Tibial nerve (tissue), 4 donors: ENCODE results near the gene SLC6A17. TPM values are rescaled to one million over a fixed set of nuclear protein-coding genes. Genes with fewer than 3 reads are reported as not detected.

ENCODE experiments used
- DNase-seq, 2 donors: peaks; one replicate each; pipeline ENCODE4 v3.0.0-alpha.2; 2019; ENCODE audit warnings: low spot score in 2 of 2
- H3K27ac ChIP-seq, 4 donors: fragments of 200-600 bp; sonication (generic) in 3 of 4; one replicate each; pipeline ENCODE4 v1.5.1; 2017 to 2019; ENCODE audit warnings: mild to moderate bottlenecking in 1 of 4
- H3K27me3 ChIP-seq, 2 donors: fragments of 200-600 bp; sonication (generic) in 1 of 2; one replicate each; pipeline versions ENCODE4 v1.5.1 to v1.6.0; 2017 to 2019
- H3K36me3 ChIP-seq, 3 donors: fragments of 200-600 bp; sonication (generic); one replicate each; pipeline ENCODE4 v1.5.1; 2018 to 2019
- H3K4me1 ChIP-seq, 4 donors: fragments of 200-600 bp; sonication (generic) in 3 of 4; one replicate each; pipeline ENCODE4 v1.5.1; 2017 to 2019
- H3K4me3 ChIP-seq, 4 donors: fragments of 200-600 bp; sonication (generic) in 3 of 4; one replicate each; pipeline ENCODE4 v1.5.1; 2017 to 2019; ENCODE audit warnings: mild to moderate bottlenecking in 1 of 4, moderate library complexity in 1 of 4
- H3K9me3 ChIP-seq, 4 donors: fragments of 200-600 bp; sonication (generic) in 3 of 4; one replicate each; pipeline ENCODE4 v1.5.1; 2017 to 2019
- EP300 ChIP-seq, 2 donors: sonication (generic); formaldehyde crosslinking; IDR thresholded peaks; one replicate each; pipeline ENCODE4 v1.6.1; 2017; ENCODE audit warnings: antibody characterized with exemption in 2 of 2, mild to moderate bottlenecking in 1 of 2
- POLR2A ChIP-seq, 2 donors: fragments of 450-650 bp; IDR thresholded peaks; one replicate each; pipeline ENCODE4 v1.6.1; 2017; ENCODE audit warnings: antibody characterized with exemption in 2 of 2, mild to moderate bottlenecking in 2 of 2, moderate library complexity in 2 of 2
- WGBS, 2 donors: methylation state at CpG; one replicate each; pipeline ENCODE4 v1.1.5; 2018; 5-methylcytosine and 5-hydroxymethylcytosine counted together
- total RNA-seq, 4 donors: library from RNA; depleted of rRNA; stranded (reverse); fragments of >200 nt; gene quantifications; one replicate each; pipeline ENCODE4 v1.1.0, GENCODE V29; 2016
- TF ChIP-seq, protein P1 (sequence below), 5 experiments: fragments of 200-600 bp in 3 of 5; fragments of 450-650 bp in 2 of 5; sonication (generic) in 3 of 5; IDR thresholded peaks; one replicate each; pipeline ENCODE4 v1.5.1; 2016 to 2019; ENCODE audit warnings: antibody characterized with exemption in 5 of 5, mild to moderate bottlenecking in 3 of 5, moderate library complexity in 2 of 5

The SLC6A17 gene
- total RNA-seq, 4 donors from 2014 or later = under 0.01 to 0.22 TPM; not detected in 2

DNA sequence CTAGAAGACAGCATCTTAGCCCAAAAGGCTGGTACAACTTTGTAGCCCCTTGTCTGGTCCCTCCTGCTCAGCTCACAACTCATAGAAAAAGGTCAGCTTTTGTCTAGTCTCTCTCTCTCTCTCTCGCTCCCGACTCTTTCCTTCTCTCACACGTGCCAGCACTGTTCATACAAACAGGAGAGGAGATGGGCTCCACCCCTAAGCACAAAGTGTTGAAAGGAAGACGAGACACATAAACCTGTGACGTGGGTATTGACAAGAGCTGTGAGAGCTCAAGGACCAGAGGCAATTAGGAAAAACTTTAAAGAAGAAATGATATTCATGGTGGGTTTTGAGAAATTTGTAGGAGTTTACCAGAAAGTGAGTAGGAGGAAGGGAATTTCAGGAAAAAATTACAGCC lies 36.3 kb downstream of the SLC6A17 start:
- TF ChIP-seq POLR2A (IDR thresholded peaks at IDR 0.05) = no peak
- TF ChIP-seq, protein P1, sequence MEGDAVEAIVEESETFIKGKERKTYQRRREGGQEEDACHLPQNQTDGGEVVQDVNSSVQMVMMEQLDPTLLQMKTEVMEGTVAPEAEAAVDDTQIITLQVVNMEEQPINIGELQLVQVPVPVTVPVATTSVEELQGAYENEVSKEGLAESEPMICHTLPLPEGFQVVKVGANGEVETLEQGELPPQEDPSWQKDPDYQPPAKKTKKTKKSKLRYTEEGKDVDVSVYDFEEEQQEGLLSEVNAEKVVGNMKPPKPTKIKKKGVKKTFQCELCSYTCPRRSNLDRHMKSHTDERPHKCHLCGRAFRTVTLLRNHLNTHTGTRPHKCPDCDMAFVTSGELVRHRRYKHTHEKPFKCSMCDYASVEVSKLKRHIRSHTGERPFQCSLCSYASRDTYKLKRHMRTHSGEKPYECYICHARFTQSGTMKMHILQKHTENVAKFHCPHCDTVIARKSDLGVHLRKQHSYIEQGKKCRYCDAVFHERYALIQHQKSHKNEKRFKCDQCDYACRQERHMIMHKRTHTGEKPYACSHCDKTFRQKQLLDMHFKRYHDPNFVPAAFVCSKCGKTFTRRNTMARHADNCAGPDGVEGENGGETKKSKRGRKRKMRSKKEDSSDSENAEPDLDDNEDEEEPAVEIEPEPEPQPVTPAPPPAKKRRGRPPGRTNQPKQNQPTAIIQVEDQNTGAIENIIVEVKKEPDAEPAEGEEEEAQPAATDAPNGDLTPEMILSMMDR (IDR thresholded peaks at IDR 0.05) = no peak
- H3K36me3 ChIP-seq = no peaks in the 10 kb centered on the region
- H3K4me1 ChIP-seq = peaks cover 0 to 22% (median 0%) of the 10 kb centered on the region in 4 donors
- no peak overlapping the region for H3K27ac ChIP-seq
- 53 to 54% methylated on average over 5 of the region's 5 CpGs for WGBS, 2 donors
- H3K4me3 ChIP-seq = no peak overlapping the region
- H3K27me3 ChIP-seq = no peaks in the 10 kb centered on the region
- no peak for DNase-seq
- no peaks in the 10 kb centered on the region for H3K9me3 ChIP-seq

- Histone ChIP-seq H3K4me3 (no peak overlapping the region), H3K36me3 (no peaks in the 10 kb centered on the region), H3K27me3 (no peaks in the 10 kb centered on the region), H3K27ac (peak overlapping the region in 2 of 4 donors; percentile 22 to 65), H3K9me3 (no peaks in the 10 kb centered on the region), H3K4me1 (peaks cover 0 to 22% (median 0%) of the 10 kb centered on the region in 4 donors)
- DNase-seq = no peak
- TF ChIP-seq, protein P1 (IDR thresholded peaks at IDR 0.05) = no peak
- TF ChIP-seq POLR2A (IDR thresholded peaks at IDR 0.05) = no peak
- TF ChIP-seq EP300 (IDR thresholded peaks at IDR 0.05) = no peak
- 72 to 77% methylated on average over 10 of the region's 10 CpGs for WGBS, 2 donors
These were observed 37.0 kb downstream of the SLC6A17 start for GRCh38 chr1:110187139-110187890.

- Histone ChIP-seq H3K27me3 (no peaks in the 10 kb centered on the region), H3K9me3 (no peaks in the 10 kb centered on the region), H3K36me3 (no peaks in the 10 kb centered on the region), H3K4me3 (no peak overlapping the region), H3K4me1 (peaks cover 0 to 22% (median 0%) of the 10 kb centered on the region in 4 donors), H3K27ac (peak overlapping the region in 2 of 4 donors; percentile 22 to 57)
- DNase-seq = no peak
- 43 to 51% methylated on average over 6 of the region's 6 CpGs for WGBS, 2 donors
- TF ChIP-seq, protein P1 (IDR thresholded peaks at IDR 0.05) = no peak
- TF ChIP-seq EP300 (IDR thresholded peaks at IDR 0.05) (no peak), POLR2A (IDR thresholded peaks at IDR 0.05) (no peak)
These were observed 37.8 kb downstream of the SLC6A17 start for GRCh38 chr1:110188035-110188618.

GRCh38 chr1:110189181-110189580 lies 38.9 kb downstream of the SLC6A17 start:
- Histone ChIP-seq H3K36me3 (no peaks in the 10 kb centered on the region), H3K9me3 (no peaks in the 10 kb centered on the region), H3K27me3 (no peaks in the 10 kb centered on the region), H3K27ac (peak overlapping the region in 1 of 4 donors; percentile 57), H3K4me1 (peaks cover 0 to 22% (median 0%) of the 10 kb centered on the region in 4 donors), H3K4me3 (no peak overlapping the region)
- 85 to 96% methylated on average over 6 of the region's 6 CpGs for WGBS, 2 donors
- TF ChIP-seq POLR2A (IDR thresholded peaks at IDR 0.05) (no peak), EP300 (IDR thresholded peaks at IDR 0.05) (no peak)
- TF ChIP-seq, protein P1 (IDR thresholded peaks at IDR 0.05) = no peak
- no peak for DNase-seq

DNA sequence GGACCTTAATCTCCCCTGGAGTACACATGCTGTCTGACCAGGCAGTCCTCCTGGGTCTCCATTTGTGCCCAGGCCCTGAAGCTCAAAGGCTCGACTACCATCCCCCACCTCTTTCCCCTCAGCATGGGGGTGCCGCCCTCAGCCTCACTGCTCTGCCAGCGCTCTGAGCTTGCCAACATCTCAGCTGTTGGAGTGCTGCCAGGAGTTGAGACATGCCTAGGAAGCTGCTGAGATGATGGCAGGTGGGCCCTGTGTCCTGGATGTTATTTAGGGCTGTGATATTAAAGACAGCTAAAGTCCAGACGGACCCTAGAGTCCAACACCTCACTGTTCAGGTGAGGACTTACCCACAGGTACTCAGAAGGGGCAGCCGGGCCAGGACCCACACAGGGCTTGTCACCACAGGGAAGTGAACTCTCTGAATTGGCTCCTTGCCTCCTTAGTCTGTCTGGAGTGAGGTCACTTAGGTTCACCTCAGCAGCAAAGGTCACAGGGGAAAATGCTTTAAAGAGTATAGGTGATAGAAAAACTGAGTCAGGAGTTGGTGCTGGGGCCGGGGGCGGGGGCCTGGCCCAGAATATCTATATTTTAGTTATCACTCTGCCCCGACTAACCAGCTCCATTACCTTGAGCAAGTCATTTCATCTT lies 40.1 kb downstream of the SLC6A17 start:
- no peak for DNase-seq
- Histone ChIP-seq H3K27me3 (no peaks in the 10 kb centered on the region), H3K4me3 (no peak overlapping the region), H3K27ac (no peak overlapping the region), H3K9me3 (no peaks in the 10 kb centered on the region), H3K36me3 (no peaks in the 10 kb centered on the region), H3K4me1 (peaks cover 0 to 22% (median 0%) of the 10 kb centered on the region in 4 donors)
- TF ChIP-seq EP300 (IDR thresholded peaks at IDR 0.05) (no peak), POLR2A (IDR thresholded peaks at IDR 0.05) (no peak)
- TF ChIP-seq, protein P1 (IDR thresholded peaks at IDR 0.05) = no peak
- WGBS, 2 donors = 61 to 71% methylated on average over 7 to 8 of the region's 8 CpGs
